HPDE6-E6E7 (cell line): ENCODE results near the gene SYVN1.
A peak's percentile ranks its signal among the peaks of the same experiment; 100 is the strongest.
"Not testable (repeated sequence)": the region's sequence is repeated elsewhere in the genome, so short reads cannot be mapped to it uniquely, and the experiment has no call there.

Source experiments
- DNase-seq: peaks from one replicate; pipeline ENCODE4 v3.0.0; 2011; ENCODE audit warnings: missing footprints; ENCODE audit errors: extremely low spot score

SYVN1 gene

DNA sequence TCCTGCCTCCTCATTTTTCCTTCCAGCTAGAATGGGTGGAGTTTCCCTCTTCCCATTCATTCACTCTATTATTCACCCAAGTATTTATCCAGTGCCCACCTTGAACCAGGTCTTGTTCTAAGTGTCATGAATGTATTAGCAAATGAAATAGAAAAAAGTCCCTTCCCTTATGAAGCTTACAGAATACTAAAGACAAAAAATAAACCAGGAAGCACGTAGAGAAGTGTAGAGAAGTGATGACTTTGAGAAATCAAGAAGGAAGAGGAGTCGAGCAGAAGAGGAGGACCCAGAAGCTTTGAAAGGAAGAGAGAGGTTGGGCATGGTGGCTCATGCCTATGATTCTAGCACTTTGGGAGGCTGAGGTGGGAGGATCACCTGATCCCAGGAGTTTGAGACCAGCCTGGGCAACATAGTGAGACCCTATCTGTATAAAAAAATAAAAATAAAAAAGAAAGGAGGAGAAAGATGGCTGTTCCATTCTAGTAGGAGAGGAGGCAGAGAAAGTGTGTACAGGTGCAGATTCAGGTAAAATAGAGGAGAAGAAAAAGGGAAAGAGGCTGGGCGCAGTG is 17.1 kb upstream of the SYVN1 start:
- no peak for DNase-seq

- peak; percentile 92 for DNase-seq
Measured at GRCh38 chr11:65150509-65151299, 16.4 kb upstream of the SYVN1 start.

DNA sequence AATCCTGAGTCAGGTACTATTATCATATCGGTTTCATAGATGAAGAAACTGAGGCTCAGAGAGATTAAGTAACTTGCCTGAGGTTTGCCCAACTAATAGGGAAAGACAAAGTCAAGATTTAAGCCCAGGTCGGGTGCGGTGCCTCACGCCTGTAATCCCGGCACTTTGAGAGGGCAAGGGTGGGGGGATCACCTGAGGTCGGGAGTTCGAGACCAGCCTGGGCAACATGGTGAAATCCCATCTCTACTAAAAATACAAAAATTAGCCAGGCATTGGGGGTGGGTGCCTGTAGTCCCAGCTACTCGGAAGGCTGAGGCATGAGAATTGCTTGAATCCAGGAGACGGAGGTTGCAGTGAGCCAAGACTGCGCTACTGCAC is 15.8 kb upstream of the SYVN1 start:
- DNase-seq = not testable (repeated sequence)

GRCh38 chr11:65148657-65149056 is 14.3 kb upstream of the SYVN1 start:
- no peak for DNase-seq

GRCh38 chr11:65147352-65148075 is 13.2 kb upstream of the SYVN1 start:
- DNase-seq = no peak

- no peak for DNase-seq
Measured at GRCh38 chr11:65141896-65142494, 7.7 kb upstream of the SYVN1 start.

DNA sequence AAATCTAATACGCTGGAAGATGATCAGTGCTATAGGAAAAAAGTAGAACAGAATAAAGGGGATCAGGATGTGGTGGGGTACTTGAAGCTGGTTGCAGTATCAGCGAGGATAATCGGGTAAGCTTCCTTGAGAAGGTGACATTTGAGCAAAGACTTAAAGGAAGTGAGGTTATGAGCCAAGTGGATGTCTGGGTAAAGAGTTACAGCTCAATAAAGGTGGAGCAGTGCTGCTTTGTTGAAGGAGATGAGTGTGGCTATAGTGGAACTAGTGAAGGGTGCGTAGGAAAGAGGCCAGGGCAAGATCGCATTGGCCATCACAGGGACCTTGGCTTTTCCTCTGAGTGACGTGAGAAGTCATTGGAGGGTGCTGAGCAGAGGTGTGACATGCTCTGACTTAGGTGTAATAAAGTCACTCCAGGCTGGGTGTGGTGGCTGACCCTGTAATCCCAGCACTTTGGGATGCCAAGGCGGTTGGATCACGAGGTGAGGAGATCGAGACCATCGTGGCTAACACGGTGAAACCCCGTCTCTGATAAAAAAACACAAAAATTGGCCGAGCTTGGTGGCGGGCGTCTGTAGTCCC is 2.3 kb upstream of the SYVN1 start:
- no peak for DNase-seq

- no peak for DNase-seq
Measured at GRCh38 chr11:65135633-65136145, 1.4 kb upstream of the SYVN1 start.

DNA sequence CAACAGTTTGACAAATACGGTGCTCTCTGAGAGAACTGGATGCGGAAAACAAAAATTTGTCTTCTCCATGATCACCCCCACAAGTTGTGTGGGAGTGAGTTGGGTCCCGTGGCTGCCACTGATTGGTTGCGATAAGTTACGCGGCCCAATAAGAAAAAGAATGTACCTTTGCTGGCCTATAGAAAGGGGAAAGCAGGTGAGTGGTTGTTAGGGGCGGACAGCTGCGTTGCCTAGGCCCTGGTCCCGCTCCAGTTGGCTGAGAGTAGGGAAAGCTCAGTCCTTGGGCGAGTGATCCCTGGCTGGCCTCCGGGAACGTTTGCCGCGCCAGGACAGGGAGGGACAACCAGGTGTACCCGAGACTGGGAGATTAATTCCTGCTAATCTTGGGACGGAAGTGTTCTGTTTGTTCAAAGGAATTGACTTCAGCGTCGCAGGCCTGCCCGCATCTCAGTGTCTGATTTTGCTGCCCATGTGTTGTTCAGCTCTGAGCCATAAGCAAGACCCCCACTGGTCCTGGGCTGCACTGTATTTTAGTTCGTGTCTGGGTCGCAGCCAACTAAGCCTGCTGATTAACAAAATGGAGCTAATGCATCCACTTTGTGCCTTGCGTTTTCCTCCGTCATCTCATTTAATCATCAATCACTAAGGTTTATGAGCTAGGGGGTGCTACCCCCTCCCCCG is 773 bp upstream of the SYVN1 start:
- peak; percentile 99 for DNase-seq

GRCh38 chr11:65133724-65134123 is 595 bp downstream of the SYVN1 start:
- no peak for DNase-seq

- DNase-seq = peak; percentile 72
Measured at GRCh38 chr11:65132988-65133700, 1.2 kb downstream of the SYVN1 start.

DNA sequence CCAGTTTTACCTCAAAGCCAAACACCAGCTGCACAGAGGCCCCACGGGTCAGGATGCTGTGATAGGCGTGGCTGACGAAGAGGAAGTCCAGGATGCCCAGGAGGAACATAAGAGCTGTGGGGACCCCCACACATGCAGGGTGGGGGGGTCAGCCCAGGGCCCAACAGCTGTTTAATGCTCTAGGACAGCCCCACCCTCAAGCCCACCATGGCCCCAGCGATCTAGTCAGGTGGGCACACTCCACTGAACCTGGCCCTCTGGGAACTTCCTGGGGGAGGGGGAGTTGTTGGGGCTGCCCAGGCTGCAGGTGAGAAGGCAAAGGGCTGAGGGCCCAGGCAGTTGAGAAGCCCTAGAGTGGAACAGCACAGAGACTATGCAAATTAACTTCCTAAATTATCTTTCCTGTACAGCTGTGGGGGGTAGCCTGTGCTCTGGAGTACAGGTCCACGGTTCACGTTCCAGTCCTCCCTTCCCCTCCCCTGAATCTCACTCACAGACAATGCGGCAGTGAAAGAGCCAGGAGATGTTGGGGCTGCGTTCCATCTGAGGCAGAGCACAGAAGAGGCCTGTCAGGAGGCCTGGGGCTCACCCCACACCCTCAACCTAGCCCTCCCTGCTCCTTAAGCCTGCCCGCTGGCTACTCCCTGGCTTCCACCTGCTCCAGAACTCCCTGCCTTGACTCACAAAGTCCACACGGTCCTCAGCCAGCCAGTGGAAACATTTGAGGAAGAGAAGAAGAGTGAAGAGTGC is 1.9 kb downstream of the SYVN1 start:
- no peak for DNase-seq

DNA sequence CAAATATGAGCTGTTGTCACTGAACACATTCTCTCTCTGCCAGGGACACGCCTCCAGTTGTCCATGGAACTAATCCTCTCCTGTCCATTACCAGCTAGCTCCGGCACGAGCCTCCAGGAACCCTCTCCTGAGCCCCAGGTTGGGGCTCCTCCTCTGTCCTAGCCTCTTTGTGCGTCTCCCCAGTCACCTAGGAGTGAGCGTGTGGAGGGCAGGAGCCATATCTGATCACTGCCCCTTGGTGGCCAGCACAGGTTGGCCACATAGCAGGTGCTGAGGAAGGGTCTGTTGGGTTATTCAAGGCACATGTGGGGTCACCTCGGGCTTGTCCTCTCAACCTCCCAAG is 2.5 kb downstream of the SYVN1 start:
- DNase-seq = no peak

GRCh38 chr11:65131417-65131776 is 2.9 kb downstream of the SYVN1 start:
- DNase-seq = no peak

DNA sequence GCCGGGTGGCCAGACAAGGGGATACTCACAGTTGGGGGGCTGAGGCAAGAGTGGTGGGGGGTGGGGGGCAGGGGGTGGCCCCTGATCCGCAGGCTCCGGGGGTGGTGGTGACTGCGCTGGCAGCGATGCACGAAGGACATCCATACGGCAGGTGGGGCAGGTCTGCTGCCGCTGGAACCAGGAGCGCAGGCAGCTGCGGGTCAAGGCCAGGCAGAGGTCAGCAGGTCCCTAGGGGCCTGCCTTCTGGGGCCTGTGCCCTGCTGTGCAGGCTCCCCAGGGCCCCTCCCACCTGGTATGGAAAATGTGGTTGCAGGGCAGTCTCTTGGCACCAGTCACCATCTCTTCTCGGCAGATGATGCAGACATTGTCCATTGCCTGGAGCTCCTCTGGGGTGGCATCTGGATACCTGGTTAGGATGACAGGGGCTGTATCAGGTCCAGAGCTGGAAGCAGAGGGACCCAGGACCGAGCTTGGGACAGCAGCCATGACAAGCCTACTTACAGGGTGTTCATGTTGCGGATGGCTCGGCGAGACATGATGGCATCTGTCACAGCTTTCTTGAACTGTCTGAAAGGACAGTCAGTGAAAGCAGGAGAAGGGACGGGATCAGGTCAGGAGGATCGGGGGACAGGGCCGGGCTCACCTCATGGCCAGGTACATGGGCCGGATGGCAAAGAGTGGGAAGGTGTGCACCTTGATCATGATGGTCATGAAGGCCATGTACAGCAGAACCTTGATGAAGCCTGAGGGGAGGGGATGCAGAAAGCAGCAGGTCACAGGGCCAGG is 3.5 kb downstream of the SYVN1 start:
- DNase-seq = no peak

DNA sequence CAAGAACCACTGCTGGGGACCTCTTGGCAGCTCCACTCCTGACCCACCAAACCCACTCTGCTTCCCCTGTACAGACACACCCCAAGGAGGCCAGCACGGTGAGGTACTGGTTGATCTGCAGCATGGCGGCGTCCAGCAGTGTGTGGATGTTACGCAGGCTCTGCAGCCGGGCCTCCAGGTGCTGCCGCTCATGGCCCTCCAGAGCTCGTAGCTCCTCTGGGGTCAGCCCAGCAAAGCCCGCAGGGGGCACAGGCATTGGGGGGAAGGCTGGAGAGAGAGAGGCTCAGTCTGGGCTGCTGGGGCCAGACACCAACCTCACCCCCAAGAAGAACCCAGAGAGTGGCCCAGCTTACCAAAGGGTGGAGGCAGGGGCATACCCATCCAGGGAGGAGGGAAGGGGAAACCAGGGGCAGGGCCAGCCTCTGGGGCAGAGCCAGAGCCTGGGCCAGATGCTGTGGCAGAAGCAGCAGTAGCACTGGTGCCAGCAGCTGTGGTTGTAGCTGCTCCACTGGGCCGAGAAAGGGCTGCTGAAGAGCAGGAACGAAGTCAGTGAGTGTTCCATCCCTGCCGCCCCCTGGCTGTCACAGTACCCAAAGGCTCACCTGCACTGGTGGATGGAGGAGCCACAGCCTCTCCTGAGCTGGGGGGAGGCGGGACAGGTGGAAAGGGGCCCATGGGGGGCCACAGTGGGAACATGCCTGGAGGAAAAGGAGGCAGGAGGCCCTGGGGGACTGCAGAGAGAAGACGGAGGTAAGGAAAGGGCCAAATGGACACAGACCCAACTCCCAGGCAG is 4.5 kb downstream of the SYVN1 start:
- DNase-seq = no peak

DNA sequence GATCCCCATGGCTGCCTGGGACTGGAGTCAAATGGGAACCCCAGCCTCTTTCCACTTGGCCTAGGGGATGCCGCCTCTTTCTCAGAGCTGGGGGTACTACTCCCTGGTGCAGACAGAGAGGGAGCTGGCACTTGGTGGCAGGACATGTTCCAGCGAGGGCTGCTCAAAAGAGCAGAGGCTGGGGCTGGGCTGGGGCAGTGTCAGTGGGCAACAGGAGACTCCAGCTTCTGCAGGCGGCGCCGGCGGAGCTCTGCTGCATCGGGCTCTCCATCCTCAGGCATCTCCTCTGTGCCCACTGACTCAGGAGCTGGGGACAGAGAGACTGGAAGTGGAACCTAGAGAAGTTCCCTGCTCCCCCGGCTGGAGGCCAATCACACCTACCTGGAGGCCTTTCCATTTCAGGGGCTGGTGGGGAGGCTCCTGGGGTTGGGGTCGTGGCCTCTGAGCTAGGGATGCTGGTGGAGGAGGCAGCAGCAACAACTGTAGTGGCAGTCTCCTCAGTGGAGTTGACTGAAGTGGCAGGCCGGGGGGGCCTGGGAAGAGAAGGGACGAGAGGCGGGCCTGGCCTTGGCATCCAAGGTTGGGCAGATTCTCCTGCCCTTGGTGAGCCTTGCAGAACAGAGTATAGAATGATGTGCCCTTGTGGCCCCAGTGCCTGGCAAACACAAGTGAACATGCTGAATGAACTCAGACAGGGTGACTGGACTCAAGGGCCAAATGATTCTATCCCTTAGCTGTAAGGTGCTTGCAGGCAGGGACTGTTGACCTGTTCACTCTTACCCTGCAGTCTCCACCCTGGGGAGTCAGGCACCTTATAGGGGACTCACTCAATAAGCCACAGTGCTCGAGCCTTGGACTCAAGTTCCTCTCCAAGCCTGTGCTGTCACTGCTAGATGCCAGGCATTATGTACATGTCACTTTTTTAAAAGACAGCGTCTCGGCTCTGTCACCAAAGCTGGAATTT is 5.9 kb downstream of the SYVN1 start:
- DNase-seq = no peak
